NCI-H526 (cell line): ENCODE data around the gene NR2F1-AS1.

ENCODE experiments used
- DNase-seq, 2 experiments: peaks; one replicate each; lab custom pipeline; 2025; lab: John Stamatoyannopoulos, UW

NR2F1-AS1 gene

DNA sequence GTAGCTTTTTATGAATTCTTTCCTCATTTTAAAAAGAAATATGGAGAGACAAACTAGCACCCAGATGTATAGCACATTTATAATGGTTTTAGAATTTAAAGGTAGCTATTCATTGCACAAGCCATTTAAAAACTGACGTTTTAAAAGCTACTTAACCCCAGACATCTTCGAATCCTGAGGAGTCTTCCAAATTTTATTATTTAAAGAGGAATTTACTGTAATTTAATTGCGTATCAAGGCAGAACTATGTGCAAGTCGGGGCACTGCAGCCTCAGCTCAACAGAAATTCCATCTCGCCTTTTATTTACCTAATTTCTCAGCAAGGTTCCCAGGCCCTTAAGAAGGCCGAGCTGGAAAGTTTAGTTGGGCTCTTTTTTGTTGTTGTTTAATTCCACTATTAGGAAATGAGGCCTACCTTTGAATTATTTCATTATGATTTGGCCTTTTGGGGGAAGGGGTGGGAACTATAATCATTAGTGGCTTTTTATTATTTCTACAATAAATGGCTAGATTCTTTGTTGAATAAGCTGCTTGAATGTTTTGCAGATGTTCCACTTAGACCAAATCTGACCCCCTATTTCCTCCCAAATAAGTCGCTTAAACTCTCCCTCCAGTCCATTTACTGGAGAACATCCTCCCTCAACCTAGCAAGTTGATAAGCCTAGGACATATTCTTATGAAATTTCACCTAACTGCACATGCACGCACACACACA lies 22.2 kb upstream of the NR2F1-AS1 start:
- DNase-seq, result no peak

GRCh38 chr5:93602241-93603077 lies 21.4 kb upstream of the NR2F1-AS1 start:
- DNase-seq, result no peak

GRCh38 chr5:93601802-93602155 lies 20.8 kb upstream of the NR2F1-AS1 start:
- DNase-seq, result no peak

GRCh38 chr5:93601071-93601801 lies 20.2 kb upstream of the NR2F1-AS1 start:
- DNase-seq, result no peak

DNA sequence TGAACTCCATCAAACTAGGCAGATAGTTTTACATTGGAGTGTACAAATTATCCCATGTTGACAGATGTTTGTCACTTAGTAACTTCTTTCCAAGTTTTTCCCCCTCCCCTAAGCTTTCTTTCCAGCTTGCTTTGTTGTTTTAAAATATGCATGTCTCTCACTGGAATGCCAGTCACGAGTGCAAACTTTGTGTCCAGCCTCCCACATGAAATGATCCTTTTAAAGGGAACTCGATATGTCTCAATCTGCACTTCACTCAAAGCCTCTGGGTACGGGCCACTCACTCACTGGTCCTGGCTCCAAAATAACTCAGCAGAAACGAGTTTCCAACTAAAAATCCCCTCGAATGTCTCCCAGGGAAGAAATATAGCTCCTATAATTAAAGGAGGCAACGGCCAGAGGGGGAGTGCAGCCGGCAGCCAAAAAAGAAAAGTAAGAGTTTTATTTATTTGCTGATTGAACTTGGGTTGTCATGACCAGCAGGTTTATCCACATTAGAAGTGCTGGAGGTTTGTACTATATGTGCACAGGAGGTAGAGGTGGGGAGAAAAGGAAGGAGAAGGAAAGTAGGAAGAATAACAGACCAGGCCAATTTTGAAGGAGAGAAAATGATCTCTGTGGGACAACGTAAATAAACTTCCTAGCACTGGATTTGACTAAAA lies 19.5 kb upstream of the NR2F1-AS1 start:
- DNase-seq, result no peak

DNA sequence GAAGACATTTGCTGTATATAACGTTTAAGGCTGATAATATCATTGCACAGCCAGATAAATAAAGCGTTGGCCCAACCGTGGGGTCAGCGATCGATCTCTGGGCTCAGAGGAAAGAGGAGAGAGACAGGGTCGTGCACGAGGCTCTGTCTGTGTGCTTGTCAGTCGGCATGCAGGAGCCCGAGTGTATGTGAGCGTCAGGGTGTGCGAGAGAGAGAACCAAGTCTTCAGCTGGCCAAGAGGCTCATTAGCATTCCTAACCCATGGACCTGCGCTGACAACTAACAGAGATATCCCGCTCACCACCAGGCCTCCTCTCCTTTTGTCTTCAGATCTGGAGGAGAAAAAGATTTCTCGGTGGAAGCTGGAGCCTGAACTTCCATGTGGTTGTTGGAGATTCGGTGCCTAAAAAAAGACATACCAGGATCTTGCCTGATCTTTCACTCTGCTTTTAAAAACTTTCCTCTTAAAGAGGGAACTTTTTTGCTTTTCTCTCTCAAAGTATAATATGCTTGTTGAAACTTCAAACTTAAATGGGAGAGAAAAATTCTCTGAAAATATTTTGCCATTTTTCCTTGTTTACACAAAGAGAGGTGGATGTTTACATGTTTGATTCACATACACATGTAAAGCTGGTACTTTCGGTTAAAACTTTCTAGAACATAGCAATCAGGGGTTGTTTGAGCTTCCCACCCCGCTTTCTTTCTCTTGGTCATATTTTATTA lies 18.5 kb upstream of the NR2F1-AS1 start:
- DNase-seq, result no peak

DNA sequence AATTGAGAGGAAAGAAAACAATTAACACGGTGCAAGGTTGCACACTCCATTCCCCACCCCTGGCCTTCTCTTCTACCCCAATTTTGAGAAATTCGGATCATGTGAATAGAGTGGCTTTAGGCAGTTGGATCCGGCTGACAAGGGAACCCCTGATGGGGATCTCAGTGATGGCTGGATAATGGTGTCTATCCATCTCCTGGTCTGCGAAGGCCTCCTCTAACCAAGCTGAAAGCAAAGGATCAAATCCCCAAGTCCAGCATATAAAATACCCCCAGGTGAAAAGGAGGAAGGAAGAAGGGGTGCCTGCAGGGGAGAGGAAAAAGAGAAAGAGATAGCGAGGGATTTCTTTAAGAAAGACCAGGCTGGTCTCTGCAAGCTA lies 18.0 kb upstream of the NR2F1-AS1 start:
- DNase-seq, result no peak

DNA sequence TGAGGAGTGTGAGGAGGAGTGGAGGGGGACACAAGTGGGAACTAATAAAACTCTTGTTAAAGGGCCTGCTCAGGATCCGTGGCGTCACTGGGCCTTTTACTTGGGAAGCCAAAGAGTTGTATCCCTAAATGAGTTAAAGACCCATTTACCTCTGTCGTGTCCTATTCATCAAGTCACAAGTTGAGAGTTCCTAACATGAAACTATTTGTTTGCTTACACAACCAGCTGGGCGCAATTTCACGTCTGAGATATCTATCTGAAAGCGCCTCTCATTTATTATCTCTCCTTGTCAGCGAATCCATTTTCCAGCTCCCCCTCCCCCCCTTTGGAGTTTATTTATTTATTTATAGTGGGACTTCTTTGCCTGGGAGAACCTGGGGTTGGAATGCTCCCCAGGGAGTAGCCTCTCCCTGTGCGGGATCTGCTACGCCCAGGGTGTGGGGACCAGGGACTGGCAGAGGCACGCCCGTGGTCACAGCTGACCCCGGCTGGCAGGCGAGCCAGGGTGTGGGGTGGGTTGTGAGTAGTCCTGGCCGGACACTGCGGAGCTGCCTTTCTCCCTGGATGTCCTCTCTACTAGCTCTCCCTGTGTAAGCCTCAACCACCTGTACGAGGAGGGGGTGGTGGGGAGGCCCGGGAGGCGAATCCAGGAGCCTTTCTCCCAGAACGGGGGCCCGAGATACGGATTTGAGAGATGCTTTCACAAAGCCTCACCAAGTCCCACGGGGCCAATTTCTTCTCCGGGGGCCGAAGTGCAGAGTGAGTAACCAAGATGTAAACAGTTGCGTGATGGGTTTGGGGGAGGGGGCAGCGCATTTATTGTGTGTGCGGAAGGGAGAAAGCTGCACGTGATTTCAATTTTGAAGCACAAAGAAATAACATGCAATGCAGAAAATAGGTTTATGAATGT lies 17.3 kb upstream of the NR2F1-AS1 start:
- DNase-seq, result peak; percentile 5 to 30

GRCh38 chr5:93596676-93597490 lies 15.9 kb upstream of the NR2F1-AS1 start:
- no peak for DNase-seq

DNA sequence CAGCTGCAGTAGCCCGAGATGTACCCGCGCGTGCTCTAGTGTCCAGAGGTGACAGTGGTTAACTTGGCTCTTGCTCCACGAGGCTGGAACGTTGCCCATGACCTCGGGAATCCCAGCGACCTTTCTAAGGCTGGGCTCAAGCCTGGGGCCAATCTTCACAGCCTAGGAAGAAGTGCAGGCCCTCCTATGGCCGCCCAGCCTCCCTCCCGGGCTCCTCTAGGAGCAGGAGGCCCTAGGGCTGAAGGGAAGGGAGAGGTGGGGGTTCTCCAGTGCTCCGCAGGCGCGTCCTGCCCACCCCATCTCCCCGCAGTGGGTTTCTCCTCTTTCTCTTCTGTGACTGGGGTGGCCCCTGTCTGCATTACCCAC lies 15.3 kb upstream of the NR2F1-AS1 start:
- no peak for DNase-seq

DNA sequence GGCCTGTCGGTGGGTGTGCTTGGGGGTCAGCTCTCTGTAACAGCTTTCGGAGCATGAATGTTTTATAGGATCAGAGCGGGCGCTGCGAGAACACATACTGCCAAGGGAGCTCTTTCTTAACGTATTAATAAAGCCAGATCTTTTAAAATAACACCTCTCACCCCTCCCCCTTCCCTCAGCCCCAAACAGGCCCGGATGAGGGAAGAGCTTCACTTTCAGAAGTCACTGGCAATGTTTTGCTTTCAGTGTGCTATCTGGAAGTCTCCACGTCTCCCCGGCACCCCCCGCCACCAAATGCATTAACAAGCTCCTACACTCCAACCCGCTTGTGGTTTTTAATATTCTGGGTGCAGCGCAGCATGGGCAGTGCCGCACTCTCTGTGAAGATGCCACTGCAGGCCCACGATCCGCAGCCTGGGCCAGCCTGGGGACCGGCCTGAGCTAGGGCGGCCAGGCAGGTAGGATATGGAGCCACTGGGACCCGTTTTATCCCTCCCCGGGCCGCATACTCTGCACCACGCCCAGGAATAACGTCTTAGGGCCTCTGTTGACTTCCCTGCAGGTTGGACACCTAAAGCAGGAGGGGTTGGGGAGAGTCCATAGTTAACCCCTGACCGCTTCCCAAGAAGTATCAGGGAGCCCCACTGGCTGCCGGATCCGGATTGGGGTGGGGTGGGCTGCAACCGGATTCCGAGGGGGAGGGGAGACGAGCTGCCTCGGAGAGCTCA lies 14.6 kb upstream of the NR2F1-AS1 start:
- no peak for DNase-seq

GRCh38 chr5:93594591-93595419 lies 13.8 kb upstream of the NR2F1-AS1 start:
- no peak for DNase-seq

DNA sequence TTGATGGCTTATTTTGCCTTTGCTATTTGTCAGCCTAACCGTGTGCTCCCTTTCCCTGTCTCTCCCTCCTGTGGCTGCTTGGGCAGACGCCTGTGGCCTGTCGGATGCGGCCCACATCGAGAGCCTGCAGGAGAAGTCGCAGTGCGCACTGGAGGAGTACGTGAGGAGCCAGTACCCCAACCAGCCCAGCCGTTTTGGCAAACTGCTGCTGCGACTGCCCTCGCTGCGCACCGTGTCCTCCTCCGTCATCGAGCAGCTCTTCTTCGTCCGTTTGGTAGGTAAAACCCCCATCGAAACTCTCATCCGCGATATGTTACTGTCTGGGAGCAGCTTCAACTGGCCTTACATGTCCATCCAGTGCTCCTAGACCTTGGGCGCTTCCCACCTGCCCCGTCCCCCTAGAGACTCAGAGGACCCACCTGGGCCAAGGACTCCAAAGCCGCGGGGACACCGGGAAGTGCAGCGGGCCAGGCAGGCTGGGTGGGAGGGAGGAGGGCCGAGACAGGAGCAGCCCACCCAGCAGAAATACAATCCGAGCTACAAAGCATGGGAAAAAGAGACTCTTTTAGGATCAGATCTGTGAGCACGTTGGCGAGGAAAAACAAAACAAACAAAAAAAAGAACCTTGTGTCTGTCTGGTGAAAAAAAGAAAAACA lies 12.6 kb upstream of the NR2F1-AS1 start:
- DNase-seq, result no peak

GRCh38 chr5:93592883-93593282 lies 11.9 kb upstream of the NR2F1-AS1 start:
- DNase-seq, result no peak

GRCh38 chr5:93591323-93591945 lies 10.4 kb upstream of the NR2F1-AS1 start:
- DNase-seq, result no peak

- no peak for DNase-seq
Observed at GRCh38 chr5:93590493-93590892, 9.5 kb upstream of the NR2F1-AS1 start.

DNA sequence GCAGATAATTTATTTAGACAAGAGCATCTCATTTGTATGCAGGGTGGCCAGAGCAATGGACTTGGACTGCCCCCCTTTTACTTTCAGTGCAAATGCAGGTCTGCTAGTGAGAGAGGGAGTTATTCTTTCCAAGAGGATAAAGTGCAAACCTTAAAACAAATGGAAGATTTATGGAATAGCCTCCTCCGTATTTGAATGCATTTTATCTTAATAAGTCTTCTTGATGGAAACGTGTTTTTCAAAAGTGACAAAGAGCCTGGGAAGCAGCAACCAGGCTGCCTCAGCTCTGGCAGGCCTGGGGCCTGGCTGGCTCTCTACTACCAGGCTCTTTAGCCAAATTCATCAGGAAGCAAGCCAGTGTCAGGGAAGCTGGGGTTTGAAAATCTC lies 8.8 kb upstream of the NR2F1-AS1 start:
- DNase-seq, result no peak
